ENCODE measurements around the gene NCMAP. TPM values are rescaled to one million over a fixed set of nuclear protein-coding genes. Genes with fewer than 3 reads are reported as not detected.
"Not testable (repeated sequence)": the region's sequence is repeated elsewhere in the genome, so short reads cannot be mapped to it uniquely, and the experiment has no call there.

NCMAP gene
- not detected for polyA plus RNA-seq (2013, experiment 1 of 4)
- not detected for polyA plus RNA-seq (2013, experiment 2 of 4)
- polyA plus RNA-seq (2013, experiment 3 of 4), result not detected
- not detected for polyA plus RNA-seq (2013, experiment 4 of 4)

- peaks cover 44% of the 10 kb centered on the region for H3K27me3 ChIP-seq (ENCODE audit: control insufficient read depth, insufficient read depth, low read length, poor library complexity, severe bottlenecking)
- no peaks in the 10 kb centered on the region for H3K36me3 ChIP-seq (ENCODE audit: control insufficient read depth, insufficient read depth, low read length)
- peak within 1 kb of the TSS; percentile 23 for H3K4me3 ChIP-seq (ENCODE audit: insufficient read depth, low read depth, low read length)
- peaks cover 12% of the 10 kb centered on the region for H3K4me1 ChIP-seq (ENCODE audit: control insufficient read depth, insufficient read depth, low read length)
- no peak within 1 kb of the TSS for H3K27ac ChIP-seq (ENCODE audit: insufficient read depth, low read depth, low read length, poor library complexity, severe bottlenecking)
- H3K9me3 ChIP-seq (ENCODE audit: control insufficient read depth, low read length), result no peaks in the 10 kb centered on the region
- WGBS, 2 experiments, result 2 to 3% methylated on average over 61 of the region's 61 CpGs
These were observed at the start of gene NCMAP for GRCh38 chr1:24555591-24556413. NCMAP (plus strand) TSS chr1:24556087; CDS start chr1:24595431, 39,344 bp downstream.

GRCh38 chr1:24506691-24507381 lies 49.1 kb upstream of the NCMAP start:
- WGBS, 2 experiments, result 79 to 84% methylated on average over 4 to 5 of the region's 5 CpGs
- Histone ChIP-seq H3K27ac (ENCODE audit: insufficient read depth, low read depth, low read length, poor library complexity, severe bottlenecking) (no peak overlapping the region), H3K4me1 (ENCODE audit: control insufficient read depth, insufficient read depth, low read length) (peaks cover 12% of the 10 kb centered on the region), H3K9me3 (ENCODE audit: control insufficient read depth, low read length) (no peaks in the 10 kb centered on the region), H3K36me3 (ENCODE audit: control insufficient read depth, insufficient read depth, low read length) (no peaks in the 10 kb centered on the region), H3K27me3 (ENCODE audit: control insufficient read depth, insufficient read depth, low read length, poor library complexity, severe bottlenecking) (peaks cover 24% of the 10 kb centered on the region), H3K4me3 (ENCODE audit: insufficient read depth, low read depth, low read length) (no peak overlapping the region)

GRCh38 chr1:24507405-24507804 lies 48.5 kb upstream of the NCMAP start:
- no peak overlapping the region for H3K27ac ChIP-seq (ENCODE audit: insufficient read depth, low read depth, low read length, poor library complexity, severe bottlenecking)

GRCh38 chr1:24508911-24509310 lies 47.0 kb upstream of the NCMAP start:
- Histone ChIP-seq H3K36me3 (ENCODE audit: control insufficient read depth, insufficient read depth, low read length) (no peaks in the 10 kb centered on the region), H3K27me3 (ENCODE audit: control insufficient read depth, insufficient read depth, low read length, poor library complexity, severe bottlenecking) (peaks cover 8% of the 10 kb centered on the region), H3K27ac (ENCODE audit: insufficient read depth, low read depth, low read length, poor library complexity, severe bottlenecking) (no peak overlapping the region), H3K9me3 (ENCODE audit: control insufficient read depth, low read length) (no peaks in the 10 kb centered on the region), H3K4me3 (ENCODE audit: insufficient read depth, low read depth, low read length) (no peak overlapping the region), H3K4me1 (ENCODE audit: control insufficient read depth, insufficient read depth, low read length) (peaks cover 5% of the 10 kb centered on the region)
- 95 to 98% methylated on average over 5 of the region's 5 CpGs for WGBS, 2 experiments

More at GRCh38 chr1:24507405-24507804, 48.5 kb upstream of the NCMAP start:
- Histone ChIP-seq H3K4me1 (ENCODE audit: control insufficient read depth, insufficient read depth, low read length) (peaks cover 12% of the 10 kb centered on the region), H3K9me3 (ENCODE audit: control insufficient read depth, low read length) (no peaks in the 10 kb centered on the region), H3K27me3 (ENCODE audit: control insufficient read depth, insufficient read depth, low read length, poor library complexity, severe bottlenecking) (peaks cover 18% of the 10 kb centered on the region), H3K4me3 (ENCODE audit: insufficient read depth, low read depth, low read length) (no peak overlapping the region), H3K36me3 (ENCODE audit: control insufficient read depth, insufficient read depth, low read length) (no peaks in the 10 kb centered on the region)
- WGBS, 2 experiments, result 96 to 97% methylated on average over 5 of the region's 5 CpGs

GRCh38 chr1:24513706-24514105 lies 42.2 kb upstream of the NCMAP start:
- Histone ChIP-seq H3K4me3 (ENCODE audit: insufficient read depth, low read depth, low read length) (no peak overlapping the region), H3K27ac (ENCODE audit: insufficient read depth, low read depth, low read length, poor library complexity, severe bottlenecking) (no peak overlapping the region), H3K36me3 (ENCODE audit: control insufficient read depth, insufficient read depth, low read length) (no peaks in the 10 kb centered on the region), H3K27me3 (ENCODE audit: control insufficient read depth, insufficient read depth, low read length, poor library complexity, severe bottlenecking) (no peaks in the 10 kb centered on the region), H3K4me1 (ENCODE audit: control insufficient read depth, insufficient read depth, low read length) (no peaks in the 10 kb centered on the region), H3K9me3 (ENCODE audit: control insufficient read depth, low read length) (no peaks in the 10 kb centered on the region)
- WGBS, 2 experiments, result 69 to 100% methylated on average over 1 to 2 of the region's 2 CpGs

GRCh38 chr1:24514946-24515345 lies 40.9 kb upstream of the NCMAP start:
- Histone ChIP-seq H3K27ac (ENCODE audit: insufficient read depth, low read depth, low read length, poor library complexity, severe bottlenecking) (no peak overlapping the region), H3K27me3 (ENCODE audit: control insufficient read depth, insufficient read depth, low read length, poor library complexity, severe bottlenecking) (no peaks in the 10 kb centered on the region), H3K36me3 (ENCODE audit: control insufficient read depth, insufficient read depth, low read length) (no peaks in the 10 kb centered on the region), H3K9me3 (ENCODE audit: control insufficient read depth, low read length) (no peaks in the 10 kb centered on the region), H3K4me1 (ENCODE audit: control insufficient read depth, insufficient read depth, low read length) (no peaks in the 10 kb centered on the region), H3K4me3 (ENCODE audit: insufficient read depth, low read depth, low read length) (no peak overlapping the region)
- 95 to 98% methylated on average over 5 of the region's 5 CpGs for WGBS, 2 experiments

GRCh38 chr1:24515671-24516209 lies 40.1 kb upstream of the NCMAP start:
- not testable (repeated sequence) for H3K27ac ChIP-seq (ENCODE audit: insufficient read depth, low read depth, low read length, poor library complexity, severe bottlenecking); H3K36me3 ChIP-seq (ENCODE audit: control insufficient read depth, insufficient read depth, low read length); H3K9me3 ChIP-seq (ENCODE audit: control insufficient read depth, low read length); H3K4me3 ChIP-seq (ENCODE audit: insufficient read depth, low read depth, low read length); H3K4me1 ChIP-seq (ENCODE audit: control insufficient read depth, insufficient read depth, low read length); H3K27me3 ChIP-seq (ENCODE audit: control insufficient read depth, insufficient read depth, low read length, poor library complexity, severe bottlenecking)
- WGBS, 2 experiments, result 94 to 95% methylated on average over 14 of the region's 14 CpGs

- Histone ChIP-seq H3K36me3 (ENCODE audit: control insufficient read depth, insufficient read depth, low read length) (no peaks in the 10 kb centered on the region), H3K27ac (ENCODE audit: insufficient read depth, low read depth, low read length, poor library complexity, severe bottlenecking) (no peak overlapping the region)
- 85 to 86% methylated on average over 12 of the region's 12 CpGs for WGBS, 2 experiments
These were observed 39.4 kb upstream of the NCMAP start for GRCh38 chr1:24516506-24516905.

GRCh38 chr1:24517898-24518297 lies 38.0 kb upstream of the NCMAP start:
- no peaks in the 10 kb centered on the region for H3K9me3 ChIP-seq (ENCODE audit: control insufficient read depth, low read length)
- 97 to 98% methylated on average over 3 of the region's 4 CpGs for WGBS, 2 experiments

More at GRCh38 chr1:24516506-24516905, 39.4 kb upstream of the NCMAP start:
- no peak overlapping the region for H3K4me3 ChIP-seq (ENCODE audit: insufficient read depth, low read depth, low read length)
- no peaks in the 10 kb centered on the region for H3K9me3 ChIP-seq (ENCODE audit: control insufficient read depth, low read length)
- H3K27me3 ChIP-seq (ENCODE audit: control insufficient read depth, insufficient read depth, low read length, poor library complexity, severe bottlenecking), result no peaks in the 10 kb centered on the region
- no peaks in the 10 kb centered on the region for H3K4me1 ChIP-seq (ENCODE audit: control insufficient read depth, insufficient read depth, low read length)

GRCh38 chr1:24520282-24520681 lies 35.6 kb upstream of the NCMAP start:
- H3K27me3 ChIP-seq (ENCODE audit: control insufficient read depth, insufficient read depth, low read length, poor library complexity, severe bottlenecking); H3K9me3 ChIP-seq (ENCODE audit: control insufficient read depth, low read length); H3K36me3 ChIP-seq (ENCODE audit: control insufficient read depth, insufficient read depth, low read length); H3K27ac ChIP-seq (ENCODE audit: insufficient read depth, low read depth, low read length, poor library complexity, severe bottlenecking); H3K4me1 ChIP-seq (ENCODE audit: control insufficient read depth, insufficient read depth, low read length); H3K4me3 ChIP-seq (ENCODE audit: insufficient read depth, low read depth, low read length): not testable (repeated sequence)
- WGBS, 2 experiments, result 91 to 93% methylated on average over 2 to 5 of the region's 5 CpGs

More at GRCh38 chr1:24517898-24518297, 38.0 kb upstream of the NCMAP start:
- Histone ChIP-seq H3K36me3 (ENCODE audit: control insufficient read depth, insufficient read depth, low read length) (no peaks in the 10 kb centered on the region), H3K4me1 (ENCODE audit: control insufficient read depth, insufficient read depth, low read length) (no peaks in the 10 kb centered on the region), H3K27me3 (ENCODE audit: control insufficient read depth, insufficient read depth, low read length, poor library complexity, severe bottlenecking) (no peaks in the 10 kb centered on the region), H3K27ac (ENCODE audit: insufficient read depth, low read depth, low read length, poor library complexity, severe bottlenecking) (no peak overlapping the region), H3K4me3 (ENCODE audit: insufficient read depth, low read depth, low read length) (no peak overlapping the region)
